C4-2B (cell line): ENCODE data around the gene ZSWIM4.

ENCODE experiments used
- CTCF ChIP-seq: fragments of 450-650 bp; conservative IDR thresholded peaks from 2 replicates; pipeline ENCODE4 v1.5.1; 2017; ENCODE audit warnings: mild to moderate bottlenecking
- ZFX ChIP-seq: fragments of 450-650 bp; IDR thresholded peaks from 2 replicates; pipeline ENCODE4 v1.6.1; 2017

GRCh38 chr19:13839130-13839937 lies 44.1 kb downstream of the ZSWIM4 start:
- TF ChIP-seq CTCF (no peak), ZFX (no peak)
